Heart right ventricle (tissue), 16 donors: Measurements from ENCODE around the gene SYDE2. TPM values are rescaled to one million over a fixed set of nuclear protein-coding genes. Genes with fewer than 3 reads are reported as not detected.
"Not testable (repeated sequence)": the region's sequence is repeated elsewhere in the genome, so short reads cannot be mapped to it uniquely, and the experiment has no call there.

Source experiments
- ATAC-seq, 8 donors: fragments of 200-7000 bp; cut with Tn5 transposase; one replicate each; pipeline ENCODE4 v1.9.1; 2020; ENCODE audit warnings: mild to moderate bottlenecking in 8 of 8, moderate library complexity in 8 of 8, moderate number of reproducible peaks in 1 of 8
- DNase-seq, 2 donors: peaks; one replicate each; pipeline ENCODE4 v3.0.0-alpha.2; 2020
- H3K27ac ChIP-seq, 10 donors: fragments of 200-600 bp; sonication (generic) in 2 of 10; one replicate each; pipeline versions ENCODE4 v1.5.0 to v1.8.0; 2020 to 2022; ENCODE audit warnings: mild to moderate bottlenecking in 3 of 10
- H3K27me3 ChIP-seq, 7 donors: fragments of 200-600 bp; one replicate each; pipeline ENCODE4 v1.8.0; 2021 to 2022; ENCODE audit warnings: mild to moderate bottlenecking in 2 of 7
- H3K36me3 ChIP-seq, 9 donors: fragments of 200-600 bp; sonication (generic) in 1 of 9; one replicate each; pipeline versions ENCODE4 v1.5.0 to v1.8.0; 2020 to 2022; ENCODE audit warnings: mild to moderate bottlenecking in 2 of 9
- H3K4me1 ChIP-seq, 9 donors: fragments of 200-600 bp; sonication (generic) in 1 of 9; one replicate each; pipeline versions ENCODE4 v1.5.0 to v1.8.0; 2020 to 2022; ENCODE audit warnings: mild to moderate bottlenecking in 4 of 9
- H3K4me3 ChIP-seq, 10 donors: fragments of 200-600 bp; sonication (generic) in 2 of 10; one replicate each; pipeline versions ENCODE4 v1.5.0 to v1.8.0; 2020 to 2022; ENCODE audit warnings: mild to moderate bottlenecking in 7 of 10, moderate library complexity in 2 of 10
- H3K9me3 ChIP-seq, 11 donors: fragments of 200-600 bp in 10 of 11; sonication (generic) in 2 of 11; one replicate each; pipeline versions ENCODE4 v1.5.0 to v1.8.0; 2013 to 2022; ENCODE audit warnings: mild to moderate bottlenecking in 2 of 11, control low read depth in 1 of 11, moderate library complexity in 1 of 11
- WGBS, 2 donors: extraction: QIAGEN DNeasy Blood & Tissue Kit; methylation state at CpG; one replicate each; pipeline ENCODE4 v1.1.7; 2013; ENCODE audit warnings: inconsistent platforms in 1 of 2; 5-methylcytosine and 5-hydroxymethylcytosine counted together
- intact Hi-C, 10 donors: fragments of 100-400 bp; cut with DNase I; formaldehyde crosslinking; loops; one replicate each; pipeline versions ENCODE4 v1.11.1 to v1.14.2; 2022
- long read RNA-seq, 3 donors: library from polyadenylated mRNA; unstranded; transcript quantifications; one replicate each; pipeline ENCODE4 v2.0.0, GENCODE V29; 2020 to 2021
- polyA plus RNA-seq, 2 donors: library from polyadenylated mRNA; stranded (reverse); fragments of 200-250 nt; gene quantifications; one replicate each; pipeline ENCODE4 v1.2.3, GENCODE V29; 2013
- total RNA-seq, 10 donors: library from RNA; stranded (reverse); fragmentation: NEBNext Ultra II Directional in 3 of 10; extraction: Animal tissue kit (Norgen Biotek cat#: 25700) in 3 of 10; gene quantifications; one replicate each; pipeline versions ENCODE4 v1.2.1 to v1.2.4, GENCODE V29; 2021 to 2023
- TF ChIP-seq, protein P1 (sequence below), 9 donors: fragments of 200-600 bp; sonication (generic) in 2 of 9; IDR thresholded peaks; one replicate each; pipeline versions ENCODE4 v1.5.0 to v1.8.0; 2021 to 2022; ENCODE audit warnings: antibody characterized with exemption in 9 of 9, mild to moderate bottlenecking in 5 of 9, moderate library complexity in 1 of 9
- donor health status: Arrhythmogenic right ventricular cardiomyopathy.
- donor health status: ischemic (EF 13 %, LVEDD 7.1; RV severe dilation, severe dysfunction).
- donor health status: healthy with polysubstance abuse.
- donor health status: DM: no; HTN: yes; CAD: no.
- donor health status: DM: no; HTN: no; CAD: no.
- donor health status: ischemic (EF 25% LVEDD 6.9; RV normal size, moderate dysfunction).
- donor health status: ischemic (EF 25% LVEDD 5.7; RV mildly dilated, moderate dysfunction).
- donor health status: healthy.
- donor health status: DM: yes; HTN: yes; CAD: no.
- donor health status: Ischemic cardiomyopathy.
- donor health status: ischemic (EF 35%, LVEDD 5.7; RV mildly dilated, moderate dysfunction).
- donor health status: nonischemic (EF 11% LVEDD 7.7; RV severe dilation, severe dysfunction).
- donor health status: DM: yes; HTN: yes; CAD: no.
- donor health status: PGD.
- donor health status: ischemic (EF 29% LVEDD 5.4; RV normal size, mild dysfunction).
- donor health status: nonischemic (EF 23%, LVEDD 6.1; RV moderate dilation, normal function).

Gene SYDE2
- total RNA-seq (10 to 100 TPM; 16.1 to 24.7 (median 21.4) TPM), polyA plus RNA-seq (1 to 10 TPM; 1.1 to 3.0 TPM)
- long read RNA-seq, donor 1, transcript SYDE2-201 (3 exons, 3,000 nt), result major isoform, 11 of 27 reads
- long read RNA-seq, donor 1, partial matches to known transcripts, result 3 of 27 reads
- long read RNA-seq, donor 1, other reads (novel, unspliced or antisense), result 13 of 27 reads
- long read RNA-seq, donor 2, full-length matches to known transcripts, result 23 of 42 reads
- long read RNA-seq, donor 2, partial matches to known transcripts, result 5 of 42 reads
- long read RNA-seq, donor 2, other reads (novel, unspliced or antisense), result 14 of 42 reads
- long read RNA-seq, donor 3, full-length matches to known transcripts, result 2 of 8 reads
- long read RNA-seq, donor 3, partial matches to known transcripts, result 1 of 8 reads
- long read RNA-seq, donor 3, other reads (novel, unspliced or antisense), result 5 of 8 reads

DNA sequence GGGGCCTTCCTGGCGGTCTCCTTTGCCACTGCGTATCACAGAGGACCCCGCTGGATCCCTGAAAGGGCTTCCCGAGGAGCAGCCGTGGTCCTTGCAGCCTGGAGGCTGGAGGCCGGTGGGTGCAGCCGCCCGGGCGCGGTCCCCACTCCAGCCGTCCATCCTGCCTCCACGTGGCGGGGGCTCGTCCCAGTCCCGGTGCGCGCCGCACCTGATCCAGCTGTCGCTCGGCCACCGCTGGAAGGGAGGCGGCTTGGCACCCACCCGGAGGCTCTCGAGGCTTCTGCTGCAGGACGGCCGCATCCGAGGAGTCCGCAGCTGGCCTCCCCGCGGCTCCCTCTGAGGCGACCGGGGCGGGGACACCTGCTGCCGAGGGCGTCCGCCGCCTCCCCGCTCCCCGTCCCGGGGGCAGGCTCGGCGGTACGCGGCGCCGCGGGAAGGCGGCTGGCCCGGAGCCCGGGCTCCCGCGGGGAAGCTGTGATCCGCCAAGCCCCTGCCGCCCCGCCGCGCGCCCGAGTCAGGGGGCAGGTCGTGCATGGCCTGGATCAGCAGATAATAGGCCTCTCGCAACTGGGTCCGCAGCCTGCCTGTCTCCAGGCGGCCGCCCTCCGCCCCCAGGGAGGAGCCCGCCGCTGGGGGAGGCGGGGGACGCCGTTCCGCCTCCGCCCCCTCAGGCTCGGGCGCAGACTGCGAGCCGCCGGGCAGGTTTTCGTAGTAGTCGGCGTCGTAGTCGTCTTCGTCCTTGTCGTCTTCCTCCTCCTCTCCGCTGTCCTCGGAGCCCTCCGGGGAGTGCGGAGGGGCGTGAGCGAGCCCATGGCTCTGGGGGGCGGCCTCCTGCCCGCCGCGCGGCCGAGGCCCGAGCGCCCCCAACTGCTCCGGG lies at the start of gene SYDE2:
TSS of gene SYDE2 (minus strand) at position 554 of the 877 bp plus-strand sequence. CDS start at position 534, 20 bp downstream.
- peaks cover 0 to 26% (median 10%) of the 10 kb centered on the region in 9 donors for H3K4me1 ChIP-seq
- H3K4me3 ChIP-seq, result peak within 1 kb of the TSS; percentile 47 to 85 (median 74)
- DNase-seq, result peak; percentile 67 to 77
- no peaks in the 10 kb centered on the region for H3K36me3 ChIP-seq
- H3K27ac ChIP-seq, result peak within 1 kb of the TSS; percentile 79 to 96 (median 95)
- ATAC-seq, result peak; percentile 91 to 95 (median 94)
- 0 to 1% methylated on average over 95 to 99 of the region's 99 CpGs for WGBS, 2 donors
- intact Hi-C loops, result loop anchor here in 2 of 10 donors (2.0 to 5.0 kb wide), 2 partner anchors 24 to 63 kb away; no protein-coding TSS in a partner anchor
- no peaks in the 10 kb centered on the region for H3K9me3 ChIP-seq
- peaks cover 0 to 74% (median 24%) of the 10 kb centered on the region in 7 donors for H3K27me3 ChIP-seq
- TF ChIP-seq, protein P1, sequence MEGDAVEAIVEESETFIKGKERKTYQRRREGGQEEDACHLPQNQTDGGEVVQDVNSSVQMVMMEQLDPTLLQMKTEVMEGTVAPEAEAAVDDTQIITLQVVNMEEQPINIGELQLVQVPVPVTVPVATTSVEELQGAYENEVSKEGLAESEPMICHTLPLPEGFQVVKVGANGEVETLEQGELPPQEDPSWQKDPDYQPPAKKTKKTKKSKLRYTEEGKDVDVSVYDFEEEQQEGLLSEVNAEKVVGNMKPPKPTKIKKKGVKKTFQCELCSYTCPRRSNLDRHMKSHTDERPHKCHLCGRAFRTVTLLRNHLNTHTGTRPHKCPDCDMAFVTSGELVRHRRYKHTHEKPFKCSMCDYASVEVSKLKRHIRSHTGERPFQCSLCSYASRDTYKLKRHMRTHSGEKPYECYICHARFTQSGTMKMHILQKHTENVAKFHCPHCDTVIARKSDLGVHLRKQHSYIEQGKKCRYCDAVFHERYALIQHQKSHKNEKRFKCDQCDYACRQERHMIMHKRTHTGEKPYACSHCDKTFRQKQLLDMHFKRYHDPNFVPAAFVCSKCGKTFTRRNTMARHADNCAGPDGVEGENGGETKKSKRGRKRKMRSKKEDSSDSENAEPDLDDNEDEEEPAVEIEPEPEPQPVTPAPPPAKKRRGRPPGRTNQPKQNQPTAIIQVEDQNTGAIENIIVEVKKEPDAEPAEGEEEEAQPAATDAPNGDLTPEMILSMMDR (IDR thresholded peaks at IDR 0.05), result no peak

GRCh38 chr1:85249042-85249441 lies 48.2 kb upstream of the SYDE2 start:
- ATAC-seq, H3K27me3 ChIP-seq, H3K4me3 ChIP-seq, H3K9me3 ChIP-seq, H3K27ac ChIP-seq, DNase-seq: not testable (repeated sequence)
- Histone ChIP-seq H3K4me1 (peaks cover 0 to 23% (median 8%) of the 10 kb centered on the region in 9 donors), H3K36me3 (peaks cover 0 to 39% (median 4%) of the 10 kb centered on the region in 9 donors)
- intact Hi-C loops, result loop anchor here in 1 of 10 donors (10.0 kb wide), 1 partner anchor 144 kb away; no protein-coding TSS in a partner anchor
- 77 to 96% methylated on average over 3 of the region's 3 CpGs for WGBS, 2 donors

GRCh38 chr1:85245891-85246290 lies 45.1 kb upstream of the SYDE2 start:
- Histone ChIP-seq H3K36me3 (peaks cover 0 to 9% (median 0%) of the 10 kb centered on the region in 9 donors), H3K4me3 (no peak overlapping the region), H3K27me3 (no peaks in the 10 kb centered on the region), H3K27ac (no peak overlapping the region), H3K9me3 (no peaks in the 10 kb centered on the region), H3K4me1 (peaks cover 0 to 20% (median 9%) of the 10 kb centered on the region in 9 donors)
- DNase-seq, result no peak
- no peak for ATAC-seq
- TF ChIP-seq, protein P1 (IDR thresholded peaks at IDR 0.05), result no peak
- intact Hi-C loops, result loop anchor here in 1 of 10 donors (10.0 kb wide), 1 partner anchor 141 kb away; no protein-coding TSS in a partner anchor
- WGBS, 2 donors, result 76 to 78% methylated on average over 1 of the region's 1 CpG

- intact Hi-C loops, result loop anchor here in 1 of 10 donors (10.0 kb wide), 1 partner anchor 141 kb away; no protein-coding TSS in a partner anchor
- peaks cover 0 to 6% (median 0%) of the 10 kb centered on the region in 9 donors for H3K36me3 ChIP-seq
- no peak overlapping the region for H3K27ac ChIP-seq
- WGBS, 2 donors, result 76 to 87% methylated on average over 1 of the region's 1 CpG
- no peaks in the 10 kb centered on the region for H3K9me3 ChIP-seq
- peaks cover 0 to 20% (median 9%) of the 10 kb centered on the region in 9 donors for H3K4me1 ChIP-seq
- DNase-seq (no peak), ATAC-seq (no peak)
- H3K27me3 ChIP-seq, result no peaks in the 10 kb centered on the region
- H3K4me3 ChIP-seq, result no peak overlapping the region
- TF ChIP-seq, protein P1 (IDR thresholded peaks at IDR 0.05), result no peak
Observed at GRCh38 chr1:85245456-85245855, 44.6 kb upstream of the SYDE2 start.
